HK-2 (cell line): ENCODE data around the gene TNFRSF14.
"Not testable (repeated sequence)": the region's sequence is repeated elsewhere in the genome, so short reads cannot be mapped to it uniquely, and the experiment has no call there.

Experiments used
- DNase-seq: peaks from one replicate; pipeline ENCODE4 v3.0.0-alpha.2; 2018; ENCODE audit not compliant: unreplicated experiment

The TNFRSF14 gene

DNA sequence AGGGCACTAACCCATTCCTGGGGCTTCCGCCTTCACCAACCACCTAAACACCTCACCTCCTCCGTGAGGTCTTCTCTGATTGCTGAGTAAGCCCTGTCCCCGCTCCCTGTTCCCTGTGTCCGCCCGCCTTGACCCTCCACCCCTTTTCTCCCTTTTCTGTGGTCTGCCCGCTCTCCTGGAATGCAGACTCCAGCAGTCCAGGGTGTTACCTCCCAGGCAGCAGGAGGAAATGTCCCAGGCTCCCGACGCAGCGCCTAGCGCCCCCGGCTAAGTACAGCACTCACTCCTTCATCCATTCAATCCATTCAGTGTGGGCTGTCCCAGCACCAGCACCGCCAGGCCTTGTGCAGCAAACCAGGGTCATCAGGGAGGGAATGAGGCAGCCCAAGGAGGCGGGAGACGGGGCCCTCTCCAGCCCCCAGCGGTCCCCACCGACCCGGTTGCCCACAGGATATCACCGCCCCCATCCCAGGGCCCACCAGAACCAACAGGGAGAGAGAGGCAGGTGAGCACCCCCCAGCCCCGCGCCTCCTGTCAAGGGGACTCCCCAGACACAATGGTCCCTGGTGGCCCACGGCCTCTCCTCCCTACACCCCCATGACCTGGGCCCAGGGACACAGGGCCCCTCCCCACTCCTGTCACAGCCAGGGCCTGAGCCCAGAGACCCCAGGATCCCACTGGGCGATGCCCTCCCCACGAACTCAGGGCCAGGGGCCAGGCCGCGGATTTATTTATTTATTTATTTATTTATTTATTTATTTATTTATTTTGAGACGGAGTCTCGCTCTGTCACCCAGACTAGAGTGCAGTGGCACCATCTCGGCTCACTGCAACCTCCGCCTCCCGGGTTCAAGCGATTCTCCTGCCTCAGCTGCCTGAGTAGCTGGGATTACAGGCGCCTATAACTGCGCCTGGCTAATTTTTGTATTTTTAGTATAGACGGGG is 10.2 kb downstream of the TNFRSF14 start:
- peak; percentile 57 for DNase-seq

DNA sequence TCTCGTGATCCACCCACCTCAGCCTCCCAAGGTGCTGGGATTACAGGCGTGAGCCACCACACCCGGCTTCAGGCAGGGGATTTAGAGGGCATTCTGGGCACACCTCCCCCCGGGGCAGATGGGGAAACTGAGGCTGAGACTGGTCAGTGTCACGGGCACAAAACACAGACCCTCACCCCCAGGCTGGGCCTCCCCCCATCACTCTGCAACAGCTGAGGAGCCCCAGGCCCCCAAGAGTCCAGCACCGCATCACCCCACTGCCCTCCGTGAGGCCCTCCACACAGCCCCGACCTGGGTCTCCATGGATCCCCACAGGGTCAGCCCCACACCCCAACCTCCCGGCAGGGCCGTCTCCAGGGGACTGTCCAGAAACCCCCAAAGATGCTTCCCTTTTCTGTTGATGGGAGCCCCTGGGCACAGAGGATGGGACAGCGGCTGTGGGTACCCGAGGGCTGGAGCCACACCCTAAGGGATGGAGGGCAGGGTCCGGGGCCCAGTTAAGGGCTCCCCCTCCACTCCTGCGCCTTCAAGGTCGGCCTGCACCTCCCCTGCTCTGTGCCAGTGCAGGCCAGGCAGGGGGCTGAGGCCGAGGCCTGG is 11.0 kb downstream of the TNFRSF14 start:
- DNase-seq, result no peak

DNA sequence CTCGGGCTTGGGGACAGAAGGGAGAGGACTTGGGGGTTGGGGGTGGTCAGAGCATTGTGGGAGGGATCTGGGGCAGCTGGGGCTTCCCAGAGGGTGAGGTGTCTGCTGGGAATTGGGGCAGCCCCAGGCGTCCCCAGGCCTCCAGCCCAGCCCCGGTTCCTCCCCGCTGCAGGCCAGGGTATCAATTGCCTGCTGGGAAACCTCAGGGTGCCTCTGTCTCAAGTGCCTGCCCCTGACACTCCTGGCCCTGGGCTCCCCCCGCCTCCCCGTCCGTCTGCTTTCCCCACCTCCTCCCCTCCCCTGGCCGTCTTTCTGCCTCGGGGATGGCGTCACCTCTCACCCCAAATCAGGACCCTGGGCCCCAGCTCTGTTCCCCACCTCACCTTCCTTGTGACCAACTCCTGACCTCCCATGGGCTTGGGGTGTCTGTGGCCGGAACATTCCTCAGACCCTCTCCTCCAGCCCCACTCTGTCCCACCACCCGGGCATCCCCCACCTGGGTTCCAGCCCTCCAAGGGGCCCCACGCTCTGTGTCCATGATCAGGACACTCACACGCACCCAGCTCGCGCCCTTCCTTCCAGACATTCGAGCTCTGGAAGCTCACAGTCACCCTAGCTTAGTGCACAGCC is 12.1 kb downstream of the TNFRSF14 start:
- not testable (repeated sequence) for DNase-seq

DNA sequence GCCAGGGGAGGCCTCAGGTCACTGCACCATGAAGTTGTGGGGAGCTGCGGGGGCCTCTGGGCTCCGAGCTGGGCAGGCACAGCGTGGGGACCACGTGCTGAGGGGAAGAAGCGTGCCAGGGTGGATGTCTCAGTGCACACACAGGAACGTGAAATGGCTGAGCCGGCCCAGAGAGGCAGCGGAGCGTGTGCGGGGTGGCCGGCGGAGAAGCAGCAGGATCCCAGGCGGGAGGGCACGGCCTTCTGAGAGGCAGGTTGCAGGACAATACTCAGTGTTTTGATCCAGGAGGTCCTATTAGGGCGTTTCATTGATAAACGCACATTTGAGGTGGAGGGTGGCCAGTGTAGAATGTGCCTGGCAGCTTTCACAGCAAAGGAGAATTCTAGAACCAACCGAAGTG is 12.9 kb downstream of the TNFRSF14 start:
- no peak for DNase-seq

DNA sequence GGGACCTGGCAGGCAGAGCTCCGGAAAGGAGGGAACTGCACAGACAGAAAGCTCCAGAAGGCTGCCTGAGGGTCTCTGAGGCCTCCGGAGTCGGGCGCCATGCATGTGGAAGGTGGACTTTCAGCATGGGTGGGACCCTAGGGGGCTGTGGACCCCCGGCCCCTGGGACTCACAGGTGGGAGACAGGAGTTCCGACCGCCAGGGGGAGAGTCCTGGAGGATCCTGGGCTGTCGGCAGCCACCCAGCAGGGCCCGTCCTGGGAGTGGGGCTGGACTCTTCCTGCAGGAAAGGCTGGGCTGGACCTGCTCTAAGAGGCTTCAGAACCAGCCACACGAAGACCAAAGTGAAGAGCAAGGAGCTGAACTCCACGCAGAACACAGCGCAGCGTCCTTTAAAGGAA is 13.5 kb downstream of the TNFRSF14 start:
- DNase-seq, result not testable (repeated sequence)

DNA sequence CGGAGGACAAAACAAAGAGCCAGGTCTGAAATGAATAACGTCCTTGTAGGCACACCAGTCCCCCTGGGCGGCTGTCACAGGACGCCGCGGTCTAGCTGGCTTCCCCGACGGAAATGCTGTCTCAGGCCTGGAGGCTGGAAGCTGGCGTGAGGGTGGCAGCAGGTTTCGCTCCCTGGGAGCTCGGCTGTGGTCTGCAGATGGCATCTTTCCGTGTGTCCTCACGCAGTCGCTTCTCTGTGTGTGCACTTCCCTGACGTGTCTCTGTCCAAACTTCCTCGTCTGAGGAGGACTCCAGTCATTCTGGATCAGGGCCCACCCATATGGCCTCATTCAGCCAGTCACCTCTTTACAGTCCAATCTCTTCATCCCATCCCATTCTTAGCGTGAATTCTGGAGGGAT is 14.2 kb downstream of the TNFRSF14 start:
- no peak for DNase-seq

DNA sequence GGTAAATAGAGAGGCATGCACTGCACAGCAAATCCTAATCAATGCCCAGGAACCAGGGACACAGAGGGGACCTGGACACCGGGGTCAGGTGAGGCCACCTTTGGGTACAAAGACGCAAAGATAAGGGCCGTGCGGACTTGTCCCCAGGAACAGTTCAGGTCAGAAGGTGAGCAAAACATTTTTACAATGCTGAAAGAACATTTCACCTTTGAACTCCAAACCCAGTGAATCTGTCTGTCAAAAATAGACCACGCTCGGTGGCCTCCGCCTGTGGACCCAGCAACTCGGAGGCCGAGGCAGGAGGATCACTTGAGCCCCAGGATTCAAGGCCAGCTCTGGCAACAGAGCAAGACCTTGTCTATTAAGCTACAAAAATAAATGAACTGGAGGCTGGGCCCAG is 15.2 kb downstream of the TNFRSF14 start:
- no peak for DNase-seq

DNA sequence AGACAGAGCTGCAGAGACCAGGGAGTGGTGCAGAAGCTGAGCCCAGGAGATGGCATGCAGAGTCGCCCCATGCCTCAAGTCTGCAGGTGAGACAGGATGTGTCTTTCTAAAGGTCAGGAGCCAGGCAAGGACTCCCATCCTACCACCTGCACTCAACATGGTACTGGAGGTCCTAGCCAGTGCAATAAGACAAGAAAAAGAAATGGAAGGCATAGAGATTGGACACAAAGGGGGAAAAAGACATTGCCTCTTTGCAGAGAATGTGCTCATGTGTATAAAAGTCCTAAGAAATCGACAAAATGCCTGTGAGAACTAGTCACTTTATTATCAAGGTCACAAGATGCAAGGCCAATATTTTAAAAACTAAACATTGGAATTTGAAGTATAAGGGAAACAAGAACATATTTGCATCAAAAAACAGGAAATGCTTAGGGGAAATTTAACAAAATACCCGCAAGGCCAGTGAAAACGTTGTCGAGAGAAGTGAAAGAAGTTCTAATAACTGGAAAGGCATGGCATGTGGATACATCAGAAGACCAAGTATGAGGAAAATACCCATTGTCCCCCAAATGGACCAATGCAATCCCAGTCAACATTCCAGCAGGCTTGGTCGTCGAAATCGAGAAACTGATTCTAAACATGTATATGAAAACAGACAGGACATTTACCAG is 17.2 kb downstream of the TNFRSF14 start:
- no peak for DNase-seq

DNA sequence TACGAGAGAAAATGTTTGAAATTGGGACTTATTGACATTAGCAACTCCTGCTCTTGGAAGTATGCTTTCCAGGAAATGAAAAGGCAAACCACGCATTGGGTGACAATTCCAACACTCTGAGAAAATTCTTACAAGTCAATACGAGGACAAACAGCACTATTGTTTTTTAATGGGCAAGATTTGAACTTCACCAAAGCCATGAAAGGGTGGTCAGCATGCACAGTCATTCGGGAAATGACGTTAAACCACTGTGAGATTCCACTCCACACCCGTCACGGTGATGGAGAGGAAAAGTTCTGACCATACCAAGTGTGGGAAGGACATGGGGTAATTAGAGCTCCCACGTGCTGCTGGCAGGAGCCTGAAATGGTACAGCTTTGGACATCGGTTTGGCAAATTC is 18.2 kb downstream of the TNFRSF14 start:
- DNase-seq, result no peak

DNA sequence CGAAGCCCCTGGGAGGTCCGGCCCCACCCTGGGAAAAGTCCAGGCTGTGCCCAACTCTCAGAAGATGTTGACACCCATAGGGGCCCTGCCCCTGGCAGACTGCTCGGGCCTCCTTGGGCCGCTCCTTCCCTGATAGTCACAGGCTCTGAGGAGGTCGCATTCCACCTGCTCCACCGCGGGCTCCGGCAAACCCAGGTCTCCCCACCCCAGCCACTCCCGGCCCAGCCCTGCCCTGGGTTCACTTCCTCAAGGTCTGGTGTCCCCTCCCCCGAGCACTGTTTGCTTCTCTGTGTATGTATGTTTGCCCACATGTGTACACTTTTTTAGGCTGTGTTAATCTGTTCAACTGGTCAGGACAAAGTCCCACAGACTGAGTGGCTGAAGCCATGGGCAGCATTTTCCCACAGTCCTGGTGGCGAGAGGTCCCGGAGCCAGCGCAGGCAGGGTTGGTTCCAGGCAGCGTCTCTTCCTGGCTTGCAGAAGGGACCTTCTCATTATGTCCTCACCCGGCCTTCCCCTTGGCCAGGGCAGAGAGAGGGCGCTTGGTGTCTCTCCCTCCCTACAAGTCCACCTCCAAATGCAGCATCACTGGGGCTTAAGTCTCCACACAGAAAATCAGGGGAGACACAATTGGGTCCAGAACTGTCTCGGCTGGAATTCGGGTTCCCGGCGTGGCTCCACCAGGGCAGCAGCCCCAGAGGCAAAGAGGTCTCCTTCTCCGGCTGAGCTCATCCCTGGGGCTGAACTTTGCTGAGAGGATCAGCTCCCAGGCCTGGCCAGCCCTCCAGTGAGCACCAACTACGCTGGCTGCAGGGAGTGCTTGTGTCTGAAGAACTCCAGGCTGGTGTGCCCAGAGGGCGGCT is 19.9 kb downstream of the TNFRSF14 start:
- DNase-seq, result no peak

DNA sequence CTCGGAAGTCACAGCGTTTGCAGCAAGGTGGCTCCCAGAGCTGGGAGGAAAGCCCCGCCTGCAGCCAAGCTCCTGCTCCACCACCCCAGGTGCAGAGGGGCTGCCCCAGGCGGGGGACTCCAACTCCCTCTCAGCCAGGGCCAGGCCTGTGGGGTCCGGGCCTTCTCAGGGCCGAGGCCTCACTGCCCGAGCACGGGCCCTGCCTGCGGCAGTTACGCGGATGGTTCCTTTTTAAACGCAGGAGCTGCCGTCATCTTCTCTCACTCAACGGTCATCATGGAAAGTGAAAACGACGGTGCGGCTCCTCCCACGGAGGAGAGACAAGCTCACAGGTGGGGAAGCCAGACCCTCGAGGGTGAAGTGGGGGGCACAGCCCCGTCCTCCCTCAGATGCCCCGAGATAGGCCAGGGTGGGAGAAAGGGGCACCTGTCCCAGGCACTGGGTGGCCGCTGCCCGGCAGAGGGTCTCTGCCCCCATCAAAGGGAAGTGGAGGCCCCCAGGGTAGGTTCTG is 21.4 kb downstream of the TNFRSF14 start:
- not testable (repeated sequence) for DNase-seq

DNA sequence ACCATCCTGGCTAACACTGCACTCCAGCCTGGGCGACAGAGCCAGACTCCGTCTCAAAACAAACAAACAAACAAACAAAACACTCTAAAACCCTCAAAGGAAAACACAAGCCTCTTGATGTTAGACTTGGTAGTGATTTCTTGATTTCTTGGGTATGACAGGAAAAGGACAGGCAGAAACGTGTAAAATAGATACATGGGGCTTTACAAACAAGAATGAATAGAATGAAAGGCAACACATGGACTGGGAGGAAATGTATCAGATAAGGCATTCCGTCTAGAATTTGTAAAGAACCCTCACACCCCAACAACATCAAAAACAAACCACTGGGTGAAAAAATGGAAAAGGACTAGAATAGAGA is 22.6 kb downstream of the TNFRSF14 start:
- DNase-seq, result no peak

DNA sequence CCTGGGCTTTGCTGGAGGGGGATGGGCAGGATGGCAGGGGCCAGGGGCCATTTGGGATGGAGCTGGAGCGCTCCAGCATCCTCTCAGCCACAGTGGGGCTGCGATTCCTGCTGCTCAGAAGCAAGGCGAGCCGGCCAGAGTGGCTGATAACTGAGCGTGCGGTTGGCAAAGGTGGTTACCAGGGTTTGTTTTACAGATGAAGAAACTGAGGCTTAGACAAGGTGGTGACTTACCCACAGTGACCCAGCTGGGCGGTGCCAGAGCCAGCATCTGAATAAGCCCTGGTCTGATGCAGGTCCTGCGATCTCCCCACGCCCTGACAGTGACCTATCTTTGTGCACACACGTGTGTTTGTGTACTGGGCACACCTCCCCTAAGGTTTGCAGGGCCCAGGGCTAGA is 24.5 kb downstream of the TNFRSF14 start:
- DNase-seq, result no peak

DNA sequence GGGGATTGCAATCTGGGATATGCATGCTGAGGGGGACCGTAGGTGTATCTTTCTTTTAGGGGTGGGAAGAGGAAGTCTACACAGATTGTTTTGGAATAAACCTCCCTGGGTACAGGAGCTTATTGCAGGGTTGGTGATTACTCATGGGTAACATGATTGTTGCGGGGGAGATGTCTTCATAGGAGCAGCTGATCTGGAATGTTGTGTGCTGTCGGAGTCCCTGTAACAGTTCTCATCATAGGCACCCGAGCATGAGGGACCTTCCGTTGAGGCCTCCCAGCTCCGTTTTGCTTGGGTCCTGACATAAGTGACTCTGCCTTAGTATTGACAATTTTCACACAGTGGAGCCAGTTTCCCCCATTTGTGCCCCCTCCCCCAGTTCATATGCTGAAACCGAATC is 26.2 kb downstream of the TNFRSF14 start:
- no peak for DNase-seq

DNA sequence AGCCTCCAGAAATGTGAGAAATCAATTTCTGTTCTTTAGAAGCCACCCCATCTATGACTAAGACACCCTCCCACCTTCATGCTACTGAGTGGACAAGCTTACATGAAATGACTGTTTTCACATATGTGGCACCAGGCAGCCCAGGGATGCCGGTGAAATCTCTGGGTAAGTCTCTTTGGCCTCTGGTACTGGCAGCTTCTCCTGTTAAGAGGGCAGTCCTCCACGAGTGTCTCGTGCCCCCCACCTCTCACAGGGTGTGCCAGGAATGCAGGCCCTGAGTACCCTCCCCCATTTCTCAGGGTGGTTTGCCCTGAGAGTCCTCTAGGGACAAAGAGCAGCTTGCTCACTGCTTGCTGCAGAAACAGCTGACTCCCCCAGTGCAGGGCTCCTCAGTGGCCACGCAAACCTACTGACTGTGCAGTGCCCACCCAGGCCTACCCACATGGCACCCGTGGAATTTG is 27.2 kb downstream of the TNFRSF14 start:
- DNase-seq, result no peak

DNA sequence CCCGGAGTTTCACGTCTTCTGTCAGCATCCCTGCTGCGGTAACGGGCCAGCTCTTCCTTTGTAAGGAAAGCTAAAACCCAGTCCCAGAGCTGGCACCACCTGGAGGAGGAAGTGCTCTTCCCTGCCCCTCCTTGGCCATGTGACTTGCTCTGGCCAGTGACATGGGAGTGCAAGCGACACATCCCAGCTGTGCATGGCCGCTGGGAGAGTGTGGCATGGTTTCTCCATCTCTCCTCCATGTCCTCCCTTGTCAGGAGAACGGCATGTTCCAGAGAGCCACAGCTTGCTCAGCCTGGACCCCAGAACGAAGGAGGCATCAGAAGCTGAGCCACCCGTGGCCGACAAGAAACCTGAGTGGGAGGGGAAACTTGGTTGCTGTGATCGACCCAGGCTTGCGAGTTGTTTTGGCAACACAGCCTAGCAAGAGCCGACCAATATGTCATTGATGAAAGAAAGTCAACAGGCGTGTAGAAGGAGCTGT is 27.7 kb downstream of the TNFRSF14 start:
- DNase-seq, result no peak

DNA sequence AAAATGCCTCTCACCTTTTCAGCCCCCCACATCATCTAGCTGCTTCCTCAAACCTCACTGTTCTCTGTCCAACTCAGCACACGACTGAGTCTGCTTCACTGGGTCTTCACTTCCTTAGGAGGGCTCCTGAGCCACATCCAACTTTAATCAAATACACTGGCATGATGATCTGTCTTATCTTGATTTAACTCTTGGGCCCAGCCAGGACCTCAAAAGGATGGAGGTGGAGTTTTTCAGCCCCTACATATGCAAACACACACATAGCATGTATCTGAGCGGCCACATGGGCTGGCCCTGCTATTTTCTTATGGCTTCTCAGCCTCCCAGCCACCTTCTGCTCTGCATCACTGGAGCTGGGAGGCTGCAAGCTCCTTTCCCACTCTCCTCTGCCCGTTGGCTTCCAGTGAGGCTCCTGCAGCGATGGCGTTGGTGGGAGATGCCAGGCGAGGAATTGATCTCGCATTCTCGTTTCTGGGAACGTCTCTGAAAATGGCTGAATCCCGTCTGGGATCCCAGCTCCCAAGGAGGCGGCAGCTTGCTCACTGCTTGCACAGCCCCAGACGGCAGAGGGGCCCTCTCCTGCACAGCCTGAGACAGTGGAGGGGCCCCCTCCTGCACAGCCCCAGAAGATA is 28.6 kb downstream of the TNFRSF14 start:
- no peak for DNase-seq

DNA sequence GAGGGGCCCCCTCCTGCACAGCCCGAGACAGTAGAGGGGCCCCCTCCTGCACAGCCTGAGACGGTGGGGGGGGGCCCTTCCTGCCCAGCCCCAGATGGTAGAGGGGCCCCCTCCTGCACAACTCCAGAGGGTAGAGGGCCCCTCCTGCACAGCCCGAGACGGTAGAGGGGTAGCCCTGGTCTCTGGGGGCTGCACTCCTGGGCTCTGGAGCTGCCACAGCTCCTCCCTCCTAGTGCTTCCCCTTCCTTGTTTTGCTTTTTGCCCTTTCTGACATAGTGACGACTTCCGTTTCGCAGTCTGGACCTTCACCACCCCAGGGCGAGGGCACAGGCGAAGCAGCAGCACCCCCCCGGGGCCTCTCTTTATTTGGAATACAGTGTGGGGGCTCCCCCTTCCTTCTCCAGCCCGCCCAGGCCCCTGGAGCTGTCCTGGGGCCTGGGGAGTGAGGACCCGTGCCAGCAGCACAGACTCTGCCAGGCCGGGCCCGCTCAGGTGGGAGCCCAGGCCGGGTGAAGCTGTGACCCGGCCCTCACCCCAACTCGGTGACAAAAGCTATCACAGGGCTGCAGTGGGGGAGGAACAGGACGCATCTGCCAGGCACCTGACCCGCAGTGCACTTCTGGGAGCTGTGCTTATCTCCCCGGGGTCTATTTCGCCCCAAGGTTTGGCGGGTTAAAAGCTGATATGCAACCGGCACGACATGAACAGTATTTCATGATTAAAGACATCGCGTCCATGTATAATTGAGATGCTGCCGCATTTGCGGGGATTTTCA is 29.3 kb downstream of the TNFRSF14 start:
- DNase-seq, result peak; percentile 38
